Measurements from ENCODE around the gene TAGAP.
"Not testable (repeated sequence)": the region's sequence is repeated elsewhere in the genome, so short reads cannot be mapped to it uniquely, and the experiment has no call there.

The TAGAP gene

GRCh38 chr6:159031846-159032245, 12.9 kb downstream of the TAGAP start:
- no peaks in the 10 kb centered on the region for H3K4me1 ChIP-seq (ENCODE audit: control insufficient read depth, insufficient read depth, low read length, unreplicated experiment)
- H3K27ac ChIP-seq (ENCODE audit: low read depth, low read length) = no peak overlapping the region
- H2AFZ ChIP-seq (ENCODE audit: low read length, unreplicated experiment) = no peak overlapping the region
- H3K79me2 ChIP-seq (ENCODE audit: control insufficient read depth, insufficient read depth, low read length, unreplicated experiment) = no peaks in the 10 kb centered on the region
- no peaks in the 10 kb centered on the region for H3K36me3 ChIP-seq (ENCODE audit: insufficient read depth, low read length)
- no peak overlapping the region for H3K4me3 ChIP-seq (ENCODE audit: low read depth, low read length)
- H3K27me3 ChIP-seq (ENCODE audit: insufficient read depth, low read length) = no peaks in the 10 kb centered on the region

- Histone ChIP-seq H3K4me1 (ENCODE audit: control insufficient read depth, insufficient read depth, low read length, unreplicated experiment) (no peaks in the 10 kb centered on the region), H3K27ac (ENCODE audit: low read depth, low read length) (no peak overlapping the region), H3K4me3 (ENCODE audit: low read depth, low read length) (no peak overlapping the region), H3K79me2 (ENCODE audit: control insufficient read depth, insufficient read depth, low read length, unreplicated experiment) (no peaks in the 10 kb centered on the region), H3K27me3 (ENCODE audit: insufficient read depth, low read length) (no peaks in the 10 kb centered on the region), H3K36me3 (ENCODE audit: insufficient read depth, low read length) (no peaks in the 10 kb centered on the region), H2AFZ (ENCODE audit: low read length, unreplicated experiment) (no peak overlapping the region)
These were observed 14.6 kb downstream of the TAGAP start for GRCh38 chr6:159030168-159030567.

GRCh38 chr6:159025224-159025623, 19.6 kb downstream of the TAGAP start:
- H3K79me2 ChIP-seq (ENCODE audit: control insufficient read depth, insufficient read depth, low read length, unreplicated experiment); H3K27me3 ChIP-seq (ENCODE audit: insufficient read depth, low read length); H3K36me3 ChIP-seq (ENCODE audit: insufficient read depth, low read length); H3K27ac ChIP-seq (ENCODE audit: low read depth, low read length); H2AFZ ChIP-seq (ENCODE audit: low read length, unreplicated experiment); H3K4me3 ChIP-seq (ENCODE audit: low read depth, low read length); H3K4me1 ChIP-seq (ENCODE audit: control insufficient read depth, insufficient read depth, low read length, unreplicated experiment): not testable (repeated sequence)

DNA sequence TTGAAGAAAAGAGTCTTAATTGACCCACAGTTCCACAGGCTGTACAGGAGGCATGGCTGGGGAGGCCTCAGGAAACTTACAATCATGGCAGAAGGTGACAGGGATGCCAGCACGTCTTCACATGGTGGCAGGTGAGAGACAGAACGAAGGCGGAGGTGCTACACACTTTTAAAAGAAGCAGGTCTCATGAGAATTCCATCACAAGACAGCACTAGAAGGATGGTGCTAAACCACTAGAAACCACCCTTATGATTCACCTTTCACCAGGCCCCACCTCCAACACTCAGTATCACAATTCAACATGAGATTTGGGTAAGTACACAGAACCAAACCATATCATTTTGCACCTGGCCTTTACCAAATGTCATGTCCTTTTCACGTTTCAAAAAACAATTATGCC, 20.9 kb downstream of the TAGAP start:
- Histone ChIP-seq H3K4me1 (ENCODE audit: control insufficient read depth, insufficient read depth, low read length, unreplicated experiment) (no peaks in the 10 kb centered on the region), H2AFZ (ENCODE audit: low read length, unreplicated experiment) (no peak overlapping the region), H3K27me3 (ENCODE audit: insufficient read depth, low read length) (no peaks in the 10 kb centered on the region), H3K36me3 (ENCODE audit: insufficient read depth, low read length) (no peaks in the 10 kb centered on the region), H3K27ac (ENCODE audit: low read depth, low read length) (no peak overlapping the region), H3K79me2 (ENCODE audit: control insufficient read depth, insufficient read depth, low read length, unreplicated experiment) (no peaks in the 10 kb centered on the region), H3K4me3 (ENCODE audit: low read depth, low read length) (no peak overlapping the region)

DNA sequence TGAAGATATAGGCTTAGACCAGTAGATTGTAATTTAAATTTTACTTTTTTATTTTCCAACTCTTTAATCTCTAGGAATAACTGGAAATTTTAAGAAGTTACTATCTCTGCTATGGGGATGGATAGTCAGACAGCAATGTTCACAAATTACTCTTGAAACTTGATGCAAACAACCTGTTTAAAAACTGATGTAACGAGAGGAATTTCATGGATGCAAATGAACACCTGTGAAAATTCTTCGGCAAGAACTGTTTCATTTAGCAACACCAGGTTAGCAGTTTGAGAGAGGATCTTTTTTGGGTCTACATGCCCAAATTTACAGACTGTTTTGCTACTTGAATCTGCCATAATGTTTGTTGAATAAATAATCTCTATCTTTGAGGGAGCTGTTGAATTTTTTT, 24.8 kb downstream of the TAGAP start:
- Histone ChIP-seq H3K79me2 (ENCODE audit: control insufficient read depth, insufficient read depth, low read length, unreplicated experiment) (no peaks in the 10 kb centered on the region), H3K27me3 (ENCODE audit: insufficient read depth, low read length) (no peaks in the 10 kb centered on the region), H3K4me1 (ENCODE audit: control insufficient read depth, insufficient read depth, low read length, unreplicated experiment) (no peaks in the 10 kb centered on the region), H3K36me3 (ENCODE audit: insufficient read depth, low read length) (no peaks in the 10 kb centered on the region), H2AFZ (ENCODE audit: low read length, unreplicated experiment) (no peak overlapping the region), H3K27ac (ENCODE audit: low read depth, low read length) (no peak overlapping the region), H3K4me3 (ENCODE audit: low read depth, low read length) (no peak overlapping the region)

- no peak overlapping the region for H2AFZ ChIP-seq (ENCODE audit: low read length, unreplicated experiment)
- H3K4me3 ChIP-seq (ENCODE audit: low read depth, low read length) = no peak overlapping the region
- no peaks in the 10 kb centered on the region for H3K36me3 ChIP-seq (ENCODE audit: insufficient read depth, low read length)
- no peaks in the 10 kb centered on the region for H3K79me2 ChIP-seq (ENCODE audit: control insufficient read depth, insufficient read depth, low read length, unreplicated experiment)
- H3K27ac ChIP-seq (ENCODE audit: low read depth, low read length) = no peak overlapping the region
- H3K27me3 ChIP-seq (ENCODE audit: insufficient read depth, low read length) = no peaks in the 10 kb centered on the region
- H3K4me1 ChIP-seq (ENCODE audit: control insufficient read depth, insufficient read depth, low read length, unreplicated experiment) = no peaks in the 10 kb centered on the region
These were observed 26.8 kb downstream of the TAGAP start for GRCh38 chr6:159017757-159018559.

DNA sequence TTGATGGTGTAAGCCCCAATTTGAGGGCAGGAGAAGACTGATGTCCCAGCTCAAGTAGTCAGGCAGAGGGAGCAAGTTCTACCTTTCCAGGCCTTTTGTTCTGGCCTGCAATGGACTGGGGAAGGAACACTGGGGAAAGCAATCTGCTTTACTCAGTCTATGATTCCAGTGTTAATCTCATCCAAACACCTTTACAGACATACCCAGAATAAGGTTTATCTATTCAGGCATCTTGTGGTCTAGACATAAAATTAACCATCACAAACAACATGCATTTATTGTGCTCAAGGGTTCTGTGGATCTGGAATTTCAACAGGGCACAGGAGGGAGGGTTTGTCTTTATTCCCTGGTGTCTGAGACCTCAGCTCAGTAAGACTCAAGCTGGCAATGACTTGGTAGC, 30.4 kb downstream of the TAGAP start:
- no peak overlapping the region for H2AFZ ChIP-seq (ENCODE audit: low read length, unreplicated experiment)
- no peak overlapping the region for H3K27ac ChIP-seq (ENCODE audit: low read depth, low read length)
- no peaks in the 10 kb centered on the region for H3K27me3 ChIP-seq (ENCODE audit: insufficient read depth, low read length)
- no peaks in the 10 kb centered on the region for H3K36me3 ChIP-seq (ENCODE audit: insufficient read depth, low read length)
- H3K79me2 ChIP-seq (ENCODE audit: control insufficient read depth, insufficient read depth, low read length, unreplicated experiment) = no peaks in the 10 kb centered on the region
- H3K4me1 ChIP-seq (ENCODE audit: control insufficient read depth, insufficient read depth, low read length, unreplicated experiment) = no peaks in the 10 kb centered on the region
- H3K4me3 ChIP-seq (ENCODE audit: low read depth, low read length) = no peak overlapping the region

DNA sequence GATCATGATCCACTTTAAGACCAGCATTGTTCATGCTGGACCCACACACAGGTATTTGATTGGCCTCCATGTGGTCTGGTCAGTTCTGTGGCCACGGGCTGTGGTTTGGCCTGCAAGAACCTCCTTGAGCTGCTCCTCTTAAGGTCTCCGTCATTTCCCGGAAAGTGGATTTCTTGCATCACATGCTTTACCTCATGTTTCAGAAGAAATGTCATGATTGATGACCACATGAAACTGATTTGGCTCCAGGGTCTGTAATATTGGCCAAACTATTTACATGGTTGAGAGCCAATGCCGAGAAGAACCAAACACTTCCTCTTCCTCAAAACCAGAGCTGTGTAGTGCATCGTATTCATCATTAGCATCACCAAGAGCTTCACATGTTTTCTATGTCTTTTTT, 31.6 kb downstream of the TAGAP start:
- no peaks in the 10 kb centered on the region for H3K27me3 ChIP-seq (ENCODE audit: insufficient read depth, low read length)
- no peak overlapping the region for H3K27ac ChIP-seq (ENCODE audit: low read depth, low read length)
- no peaks in the 10 kb centered on the region for H3K79me2 ChIP-seq (ENCODE audit: control insufficient read depth, insufficient read depth, low read length, unreplicated experiment)
- no peaks in the 10 kb centered on the region for H3K36me3 ChIP-seq (ENCODE audit: insufficient read depth, low read length)
- H2AFZ ChIP-seq (ENCODE audit: low read length, unreplicated experiment) = no peak overlapping the region
- H3K4me3 ChIP-seq (ENCODE audit: low read depth, low read length) = no peak overlapping the region
- H3K4me1 ChIP-seq (ENCODE audit: control insufficient read depth, insufficient read depth, low read length, unreplicated experiment) = no peaks in the 10 kb centered on the region

DNA sequence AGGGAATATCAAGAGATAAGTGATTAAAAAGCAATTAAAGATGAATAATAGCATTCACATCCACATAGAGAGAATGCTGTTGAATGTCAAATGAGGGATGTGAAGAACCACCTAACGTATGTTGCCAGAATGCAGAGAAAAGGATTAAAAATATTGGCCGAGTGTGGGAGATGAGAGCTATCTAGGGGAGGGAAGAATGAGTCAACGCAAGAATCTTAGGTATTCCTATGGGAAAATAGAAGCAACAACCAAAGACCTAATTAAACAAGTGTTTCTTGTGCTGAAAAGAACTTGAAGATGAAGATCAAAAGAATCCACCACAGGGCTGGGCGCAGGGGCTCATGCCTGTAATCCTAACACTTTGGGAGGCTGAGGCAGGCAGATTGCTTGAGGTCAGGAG, 32.6 kb downstream of the TAGAP start:
- Histone ChIP-seq H3K27me3 (ENCODE audit: insufficient read depth, low read length) (no peaks in the 10 kb centered on the region), H3K27ac (ENCODE audit: low read depth, low read length) (no peak overlapping the region), H3K4me1 (ENCODE audit: control insufficient read depth, insufficient read depth, low read length, unreplicated experiment) (no peaks in the 10 kb centered on the region), H3K79me2 (ENCODE audit: control insufficient read depth, insufficient read depth, low read length, unreplicated experiment) (no peaks in the 10 kb centered on the region), H2AFZ (ENCODE audit: low read length, unreplicated experiment) (no peak overlapping the region), H3K4me3 (ENCODE audit: low read depth, low read length) (no peak overlapping the region), H3K36me3 (ENCODE audit: insufficient read depth, low read length) (no peaks in the 10 kb centered on the region)

- H3K27ac ChIP-seq (ENCODE audit: low read depth, low read length); H3K4me3 ChIP-seq (ENCODE audit: low read depth, low read length); H2AFZ ChIP-seq (ENCODE audit: low read length, unreplicated experiment); H3K4me1 ChIP-seq (ENCODE audit: control insufficient read depth, insufficient read depth, low read length, unreplicated experiment); H3K79me2 ChIP-seq (ENCODE audit: control insufficient read depth, insufficient read depth, low read length, unreplicated experiment); H3K36me3 ChIP-seq (ENCODE audit: insufficient read depth, low read length); H3K27me3 ChIP-seq (ENCODE audit: insufficient read depth, low read length): not testable (repeated sequence)
These were observed 34.7 kb downstream of the TAGAP start for GRCh38 chr6:159010037-159010612.

DNA sequence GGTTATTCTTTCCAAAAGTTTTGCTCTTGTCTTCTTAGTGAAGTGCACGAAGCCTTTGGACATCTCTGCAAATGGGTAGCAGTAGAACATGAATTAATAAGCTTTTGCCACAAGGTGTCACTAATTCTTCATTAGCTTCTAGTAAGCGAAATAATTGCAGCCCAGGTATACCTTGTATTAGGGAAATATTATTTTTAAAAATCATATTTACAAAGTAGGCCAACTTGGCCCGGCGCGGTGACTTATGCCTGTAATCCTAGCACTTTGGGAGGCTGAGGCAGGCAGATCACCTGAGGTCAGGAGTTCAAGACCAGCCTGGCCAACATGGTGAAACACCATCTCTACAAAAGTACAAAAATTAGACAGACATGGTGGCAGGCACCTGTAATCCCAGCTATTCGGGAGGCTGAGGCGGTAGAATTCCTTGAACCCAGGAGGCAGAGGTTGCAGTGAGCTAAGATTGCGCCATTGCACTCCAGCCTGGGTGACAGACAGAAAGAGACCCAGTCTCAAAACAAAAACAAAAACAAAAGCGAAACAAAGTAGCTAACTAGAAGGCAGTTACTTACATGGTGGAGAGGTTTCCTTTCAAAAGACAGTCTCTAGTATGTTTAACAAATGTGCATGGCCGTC, 36.0 kb downstream of the TAGAP start:
- H3K27ac ChIP-seq (ENCODE audit: low read depth, low read length) = no peak overlapping the region
- H3K4me3 ChIP-seq (ENCODE audit: low read depth, low read length) = no peak overlapping the region
- H3K36me3 ChIP-seq (ENCODE audit: insufficient read depth, low read length) = no peaks in the 10 kb centered on the region
- H3K27me3 ChIP-seq (ENCODE audit: insufficient read depth, low read length) = no peaks in the 10 kb centered on the region
- H3K79me2 ChIP-seq (ENCODE audit: control insufficient read depth, insufficient read depth, low read length, unreplicated experiment) = no peaks in the 10 kb centered on the region
- no peak overlapping the region for H2AFZ ChIP-seq (ENCODE audit: low read length, unreplicated experiment)
- H3K4me1 ChIP-seq (ENCODE audit: control insufficient read depth, insufficient read depth, low read length, unreplicated experiment) = no peaks in the 10 kb centered on the region

All from ACC112 (cell line).